OCI-LY1 (cell line): ENCODE results near the gene LINGO1.

Source experiments
- CTCF ChIP-seq: fragments of 200-600 bp; sonication (generic), shearing (Covaris generic); IDR thresholded peaks from 2 replicates; pipeline ENCODE4 v1.5.1; 2017; ENCODE audit warnings: mild to moderate bottlenecking, antibody characterized with exemption, low read length, moderate library complexity, mixed read lengths
- EZH2 ChIP-seq: fragments of 200-600 bp; sonication (generic), shearing (Covaris generic); IDR thresholded peaks from 2 replicates; pipeline ENCODE4 v1.8.0; 2017; ENCODE audit warnings: borderline replicate concordance, mixed run types, mild to moderate bottlenecking, antibody characterized with exemption, low read length, moderate library complexity, mixed read lengths

GRCh38 chr15:77603611-77604336 is 28.9 kb downstream of the LINGO1 start:
- TF ChIP-seq CTCF (no peak), EZH2 (no peak)
